GM18526 (cell line): Measurements from ENCODE around the gene MAMLD1.

ENCODE experiments used
- POLR2A ChIP-seq: IDR thresholded peaks from 3 replicates; pipeline ENCODE4 v1.6.1; 2011; ENCODE audit not compliant: insufficient read length; ENCODE audit errors: extremely low read depth

Gene MAMLD1

GRCh38 chrX:150421816-150422215 lies 58.7 kb downstream of the MAMLD1 start:
- no peak for TF ChIP-seq POLR2A

GRCh38 chrX:150429594-150429993 lies 66.5 kb downstream of the MAMLD1 start:
- TF ChIP-seq POLR2A = no peak

GRCh38 chrX:150436195-150436594 lies 73.1 kb downstream of the MAMLD1 start:
- no peak for TF ChIP-seq POLR2A

GRCh38 chrX:150438165-150438564 lies 75.0 kb downstream of the MAMLD1 start:
- TF ChIP-seq POLR2A = no peak

- TF ChIP-seq POLR2A = no peak
These were observed 83.0 kb downstream of the MAMLD1 start for GRCh38 chrX:150446151-150446550.

GRCh38 chrX:150446995-150447394 lies 83.9 kb downstream of the MAMLD1 start:
- TF ChIP-seq POLR2A = no peak

GRCh38 chrX:150449313-150449712 lies 86.2 kb downstream of the MAMLD1 start:
- no peak for TF ChIP-seq POLR2A

GRCh38 chrX:150450519-150451177 lies 87.5 kb downstream of the MAMLD1 start:
- no peak for TF ChIP-seq POLR2A

GRCh38 chrX:150451953-150452352 lies 88.8 kb downstream of the MAMLD1 start:
- TF ChIP-seq POLR2A = no peak

- no peak for TF ChIP-seq POLR2A
These were observed 91.0 kb downstream of the MAMLD1 start for GRCh38 chrX:150454083-150454482.

GRCh38 chrX:150454508-150455214 lies 91.5 kb downstream of the MAMLD1 start:
- TF ChIP-seq POLR2A = no peak

GRCh38 chrX:150455215-150455608 lies 92.1 kb downstream of the MAMLD1 start:
- TF ChIP-seq POLR2A = no peak

- no peak for TF ChIP-seq POLR2A
These were observed 93.3 kb downstream of the MAMLD1 start for GRCh38 chrX:150456466-150456865.

GRCh38 chrX:150456941-150457340 lies 93.8 kb downstream of the MAMLD1 start:
- no peak for TF ChIP-seq POLR2A

GRCh38 chrX:150459196-150459595 lies 96.1 kb downstream of the MAMLD1 start:
- no peak for TF ChIP-seq POLR2A

GRCh38 chrX:150460063-150460462 lies 96.9 kb downstream of the MAMLD1 start:
- TF ChIP-seq POLR2A = no peak

GRCh38 chrX:150460781-150461180 lies 97.7 kb downstream of the MAMLD1 start:
- TF ChIP-seq POLR2A = no peak
